ENCODE results near the gene DCDC2.
"Not testable (repeated sequence)": the region's sequence is repeated elsewhere in the genome, so short reads cannot be mapped to it uniquely, and the experiment has no call there.

Gene DCDC2

DNA sequence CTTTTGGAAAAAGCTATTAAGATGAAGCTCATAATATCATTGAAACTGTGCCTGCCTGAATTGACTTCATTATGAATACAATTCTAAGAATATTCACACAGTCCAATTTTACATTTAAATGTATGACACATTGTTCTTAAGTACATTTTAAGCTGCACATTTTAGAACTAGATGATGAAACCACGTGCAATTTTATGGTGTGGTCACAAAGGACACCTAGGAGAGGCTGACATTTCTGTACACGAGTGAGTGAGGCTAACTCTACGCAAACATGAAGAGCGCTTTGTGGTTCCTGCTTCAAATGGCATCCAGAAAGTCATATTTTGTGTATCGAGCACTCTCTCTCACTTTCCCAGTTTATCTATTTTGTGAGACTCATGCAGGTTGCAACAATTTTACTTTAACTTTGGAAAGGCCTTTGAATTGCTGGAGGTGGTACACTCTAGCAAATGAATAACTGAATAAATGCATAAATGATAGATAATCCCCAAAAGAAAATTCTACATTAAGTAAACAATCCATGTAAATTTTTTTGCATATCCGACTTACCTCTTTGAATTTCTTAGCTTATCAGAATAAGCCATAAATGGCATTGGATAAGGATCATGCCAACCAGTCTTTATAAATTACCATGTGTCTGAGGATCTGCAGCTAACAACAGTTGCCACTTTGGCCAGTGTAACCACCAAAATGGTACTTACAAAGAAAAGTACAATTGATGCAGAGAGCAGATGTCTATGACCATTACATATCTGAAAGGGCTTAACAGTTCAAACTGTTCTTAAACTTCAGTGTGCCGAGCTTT lies 134.5 kb downstream of the DCDC2 start:
- DNase-seq (ENCODE audit: low read depth) = no peak

DNA sequence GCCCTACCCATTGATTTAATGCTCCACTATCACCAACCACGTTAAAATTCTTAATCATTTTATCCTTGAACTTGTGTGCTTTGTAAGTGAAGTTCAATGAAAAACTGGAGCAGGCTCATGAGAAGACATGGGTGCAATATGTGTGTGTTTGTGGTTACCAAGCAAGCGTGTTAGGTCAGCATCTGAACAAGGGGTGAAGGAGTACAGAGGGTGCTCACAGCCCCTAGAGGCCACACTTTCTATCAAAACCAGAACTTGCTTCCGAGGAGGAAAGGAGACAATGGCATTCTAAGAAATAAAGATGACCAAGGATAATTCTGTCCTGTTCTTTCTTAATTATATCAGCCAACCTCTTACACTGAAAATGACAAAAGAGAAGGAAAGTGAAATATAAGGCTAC lies 138.2 kb downstream of the DCDC2 start:
- no peak for DNase-seq (ENCODE audit: low read depth)

DNA sequence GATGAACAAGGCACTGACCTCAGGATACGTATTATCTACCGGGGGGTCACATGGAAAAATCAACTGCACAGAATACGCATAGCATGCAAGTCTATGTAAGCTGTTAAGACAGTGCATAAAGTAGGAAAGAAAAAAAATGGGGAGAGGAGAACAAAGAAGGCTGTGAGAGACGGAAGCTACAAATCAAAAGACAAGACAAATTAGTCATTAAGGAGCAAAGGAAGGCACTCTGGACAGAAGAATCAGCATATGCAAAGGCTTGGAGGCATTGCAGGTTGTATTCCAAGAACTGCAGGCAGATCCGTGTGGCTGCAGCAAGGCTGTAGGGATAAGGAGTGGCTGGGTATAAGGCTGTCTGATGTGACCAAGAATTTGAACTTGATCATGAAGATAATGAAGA lies 142.9 kb downstream of the DCDC2 start:
- no peak for DNase-seq (ENCODE audit: low read depth)

DNA sequence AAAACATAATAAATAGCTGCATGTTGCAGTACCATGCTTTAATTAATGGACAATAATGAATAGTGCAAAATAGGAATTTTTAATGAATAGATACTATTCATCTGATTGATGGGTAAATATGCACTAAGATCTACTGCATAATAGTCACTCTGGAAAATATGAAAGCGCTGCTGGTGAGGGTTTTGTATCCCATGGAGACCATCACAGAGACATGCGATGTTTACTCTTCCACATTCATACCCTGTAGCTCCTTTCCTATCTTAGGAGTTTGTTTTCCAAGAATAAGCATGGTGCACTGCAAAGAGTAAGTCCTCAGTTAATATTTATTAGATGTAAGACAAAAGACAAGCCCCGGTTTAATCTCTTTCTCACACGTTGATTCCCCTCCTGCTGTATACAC lies 150.4 kb downstream of the DCDC2 start:
- no peak for DNase-seq (ENCODE audit: low read depth)

DNA sequence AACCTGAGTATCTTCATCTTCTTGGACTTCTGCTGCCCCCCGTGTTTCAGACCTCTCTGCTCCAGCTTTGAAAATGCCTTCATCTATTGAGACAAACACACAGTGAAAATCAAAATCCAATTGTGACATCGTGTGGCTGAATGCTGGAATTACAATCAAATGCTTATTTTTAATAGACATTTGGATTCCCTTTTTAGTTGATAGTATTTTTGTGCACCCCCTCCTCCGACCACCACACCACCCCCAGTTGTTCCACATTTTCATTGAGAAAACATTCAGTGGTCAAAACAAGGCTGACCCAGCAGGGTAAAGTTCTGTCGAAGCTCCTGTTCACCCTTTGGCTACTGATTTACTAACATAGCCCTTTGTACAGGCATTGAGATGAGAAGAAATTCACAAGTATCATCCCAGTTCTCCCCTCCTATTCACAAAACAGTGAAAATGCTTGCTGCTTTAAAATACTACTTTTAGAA lies 152.8 kb downstream of the DCDC2 start:
- no peak for DNase-seq (ENCODE audit: low read depth)

DNA sequence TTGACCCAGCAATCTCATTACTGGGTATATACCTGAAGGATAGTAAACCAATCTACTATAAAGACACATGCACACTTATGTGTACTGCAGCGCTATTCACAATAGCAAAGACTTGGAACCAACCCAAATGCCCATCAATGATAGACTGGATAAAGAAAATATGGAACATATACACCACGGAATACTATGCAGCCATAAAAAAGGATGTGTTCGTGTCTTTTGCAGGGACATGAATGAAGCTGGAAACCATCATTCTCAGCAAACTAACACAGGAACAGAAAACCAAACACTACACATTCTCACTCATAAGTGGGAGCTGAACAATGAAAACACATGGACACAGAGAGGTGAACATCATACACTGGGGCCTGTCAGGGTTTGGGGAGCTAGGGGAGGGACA lies 153.7 kb downstream of the DCDC2 start:
- DNase-seq (ENCODE audit: low read depth) = not testable (repeated sequence)

DNA sequence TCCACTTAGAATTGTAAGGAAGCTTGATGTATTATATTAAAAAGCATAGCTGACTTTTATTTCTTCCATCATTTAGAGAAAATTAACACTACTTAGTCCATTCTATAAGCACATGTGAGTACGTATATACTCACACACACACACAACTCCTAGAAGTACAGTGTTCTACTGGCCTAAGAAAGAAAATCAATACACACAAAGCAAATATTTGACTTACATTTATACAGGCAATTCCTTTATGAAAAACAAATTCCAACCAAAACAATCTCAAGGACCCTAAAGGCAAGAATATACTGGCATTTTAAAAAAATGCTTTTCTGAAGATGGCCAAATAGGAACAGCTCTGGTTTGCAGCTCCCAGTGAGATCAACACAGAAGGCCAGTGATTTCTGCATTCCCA lies 160.0 kb downstream of the DCDC2 start:
- no peak for DNase-seq (ENCODE audit: low read depth)

DNA sequence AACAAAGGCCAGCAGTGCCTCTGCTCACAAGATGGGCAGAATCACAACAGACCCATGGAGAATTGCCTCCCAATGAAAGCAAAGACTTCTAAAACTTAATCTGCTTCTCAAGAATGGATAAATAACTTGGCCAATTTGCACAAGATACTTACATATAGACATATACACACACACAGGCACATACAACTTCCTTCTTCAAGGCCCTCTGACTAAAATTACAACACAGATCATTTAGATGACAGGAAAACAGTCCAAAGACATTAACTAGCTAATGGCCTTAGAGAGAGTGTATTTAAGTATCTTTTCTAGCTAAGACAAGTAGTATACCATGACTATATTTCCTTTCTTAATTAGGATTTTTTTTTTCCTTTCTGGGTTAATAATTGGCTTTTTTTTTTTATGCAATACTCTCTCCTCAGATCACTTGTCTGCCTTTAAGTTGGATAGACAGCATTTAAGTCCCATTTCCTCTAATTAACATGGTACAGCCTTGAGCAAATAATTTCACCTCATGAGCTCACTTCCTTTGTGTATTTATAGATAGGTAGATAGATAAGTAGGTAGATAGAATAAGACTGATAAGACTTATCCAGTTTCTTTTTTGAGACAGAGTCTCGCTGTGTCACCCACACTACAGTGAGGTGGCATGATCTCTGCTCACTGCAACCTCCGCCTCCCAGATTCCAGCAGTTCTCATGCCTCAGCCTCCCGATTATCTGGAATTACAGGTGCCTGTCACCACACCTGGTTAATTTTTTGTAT lies 161.8 kb downstream of the DCDC2 start:
- no peak for DNase-seq (ENCODE audit: low read depth)

DNA sequence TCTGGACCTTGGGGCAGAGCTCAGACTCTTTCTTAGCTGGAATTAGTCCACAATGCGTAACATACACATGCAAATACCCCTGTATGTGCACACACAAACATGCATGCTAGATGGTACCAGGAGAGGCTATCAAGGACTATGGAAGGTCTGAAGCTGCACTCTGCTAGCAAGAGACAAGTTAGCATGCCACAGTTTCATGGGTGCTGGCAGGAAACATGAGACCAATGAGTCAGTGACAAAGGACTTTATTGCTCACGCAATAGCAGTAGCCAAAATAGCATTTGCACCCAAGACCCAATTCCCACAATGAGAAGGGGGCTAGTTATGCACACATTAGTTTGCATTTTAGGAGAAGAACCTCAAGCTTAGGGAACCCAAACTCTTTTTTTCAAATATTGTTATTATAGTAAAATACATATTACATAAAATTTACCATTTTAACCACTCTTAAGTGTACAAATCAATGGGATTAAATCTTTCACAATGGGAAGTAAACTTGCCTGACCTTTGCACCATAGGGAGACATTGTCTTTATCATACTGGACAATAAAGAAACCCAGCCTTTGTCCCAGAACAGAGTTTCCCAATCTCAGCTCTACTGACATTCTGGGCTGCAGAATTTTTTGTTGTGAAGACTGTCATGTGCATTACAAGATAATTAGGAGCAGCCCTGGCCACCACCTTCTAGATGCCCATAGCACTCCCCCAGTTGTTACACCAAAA lies 162.7 kb downstream of the DCDC2 start:
- DNase-seq (ENCODE audit: low read depth) = no peak

DNA sequence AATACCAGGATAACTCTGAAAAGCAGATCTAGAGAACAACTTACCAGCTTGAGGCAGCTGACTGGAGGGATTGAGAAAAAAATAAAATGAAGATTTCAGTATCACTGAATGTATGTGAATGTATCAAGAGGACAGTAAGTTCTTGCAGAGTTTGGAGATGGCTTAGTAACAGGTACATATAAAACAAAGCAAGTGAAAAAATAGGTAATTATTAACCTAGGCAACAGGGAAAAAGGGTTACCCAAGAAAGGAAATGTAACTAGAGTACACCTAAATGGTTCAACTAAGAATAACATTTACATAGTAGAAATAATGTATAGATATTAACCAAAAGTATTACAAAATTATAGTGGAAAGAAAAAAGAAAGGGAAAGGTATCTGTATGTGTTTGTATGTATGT lies 164.5 kb downstream of the DCDC2 start:
- no peak for DNase-seq (ENCODE audit: low read depth)

DNA sequence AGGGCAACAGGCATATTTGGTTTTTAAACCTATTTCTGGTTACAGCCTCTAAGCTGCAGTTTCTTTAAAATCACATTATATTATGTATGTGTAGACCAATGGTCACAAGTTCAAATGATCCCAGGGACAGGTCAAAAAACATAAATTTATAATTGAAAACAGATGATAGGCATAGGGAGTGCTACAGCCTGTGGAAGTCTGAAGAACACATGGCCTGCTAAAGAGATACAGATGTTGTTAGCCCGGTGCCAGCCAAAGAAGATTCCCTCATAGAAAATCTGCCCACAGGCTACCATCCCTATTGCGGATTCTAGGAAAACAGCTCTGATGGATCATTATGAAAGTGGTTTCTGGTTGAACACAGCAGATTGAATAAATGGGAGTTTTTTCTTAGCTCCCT lies 166.5 kb downstream of the DCDC2 start:
- no peak for DNase-seq (ENCODE audit: low read depth)

DNA sequence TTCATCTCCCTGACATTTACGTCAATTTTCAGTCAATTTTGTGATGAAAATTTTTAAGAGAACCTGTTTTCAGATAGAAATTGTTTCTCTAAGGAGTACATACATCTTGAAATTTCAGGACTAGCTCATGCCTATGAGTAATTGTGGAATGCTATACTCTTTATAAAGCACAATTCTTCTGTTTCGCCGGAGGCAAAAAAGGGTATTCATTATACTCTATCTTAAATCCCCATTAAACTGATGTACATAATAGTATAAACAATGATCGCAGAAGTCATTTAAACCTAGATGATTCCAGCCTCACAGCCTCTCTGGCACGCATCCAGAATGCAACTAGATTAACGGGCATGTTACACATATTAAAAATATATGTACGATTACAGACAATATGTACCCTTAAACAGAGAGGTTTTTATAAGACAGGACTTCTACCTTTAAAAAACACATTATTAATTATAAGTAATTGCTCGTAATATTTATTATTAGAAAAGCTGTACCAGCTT lies 169.2 kb downstream of the DCDC2 start:
- no peak for DNase-seq (ENCODE audit: low read depth)

DNA sequence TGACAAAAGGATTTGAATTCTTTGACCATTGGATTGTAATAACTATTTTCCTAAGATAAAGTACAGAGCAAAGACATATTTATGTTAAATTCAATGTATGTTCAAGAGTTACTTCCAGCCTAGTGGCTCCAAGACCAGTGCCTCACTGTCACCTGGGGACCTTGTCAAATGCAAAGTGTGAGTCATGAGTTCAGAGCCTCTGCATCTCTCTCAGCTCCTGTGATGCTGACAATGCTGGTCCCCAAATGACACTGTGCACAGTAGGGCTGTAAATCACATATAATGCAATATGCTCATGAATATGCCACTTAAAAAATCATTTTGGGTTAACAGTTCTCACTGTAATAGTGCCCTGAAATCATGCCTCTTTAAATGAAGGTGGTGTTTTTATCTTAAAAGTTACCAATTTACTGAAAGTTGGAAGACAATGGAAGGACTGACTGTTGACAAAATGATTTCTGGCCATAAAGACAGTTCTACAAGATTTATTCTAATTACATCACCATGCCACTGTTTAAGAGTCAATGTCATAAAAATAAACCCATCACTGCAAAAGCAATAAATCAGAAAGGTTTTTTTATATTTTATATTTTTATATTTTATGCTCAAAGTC lies 169.8 kb downstream of the DCDC2 start:
- DNase-seq (ENCODE audit: low read depth) = no peak

DNA sequence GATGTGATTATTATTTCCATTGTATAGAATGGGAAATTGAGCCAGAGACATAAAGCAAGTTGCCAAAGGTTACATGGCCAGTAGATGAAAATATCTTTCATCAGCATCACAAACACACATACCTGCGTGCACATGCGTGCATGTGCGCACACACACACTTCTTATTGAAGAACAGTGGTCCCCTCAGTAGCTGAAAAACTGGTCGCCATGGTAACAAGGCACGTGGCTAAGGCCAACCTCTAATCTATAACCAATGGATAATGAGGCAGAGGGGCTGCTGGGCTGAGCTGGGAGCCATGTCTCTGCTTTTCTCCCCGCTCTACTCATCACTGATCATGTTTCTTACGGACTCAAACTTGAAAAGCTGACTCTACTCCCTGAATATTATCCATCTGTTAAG lies 171.5 kb downstream of the DCDC2 start:
- no peak for DNase-seq (ENCODE audit: low read depth)

DNA sequence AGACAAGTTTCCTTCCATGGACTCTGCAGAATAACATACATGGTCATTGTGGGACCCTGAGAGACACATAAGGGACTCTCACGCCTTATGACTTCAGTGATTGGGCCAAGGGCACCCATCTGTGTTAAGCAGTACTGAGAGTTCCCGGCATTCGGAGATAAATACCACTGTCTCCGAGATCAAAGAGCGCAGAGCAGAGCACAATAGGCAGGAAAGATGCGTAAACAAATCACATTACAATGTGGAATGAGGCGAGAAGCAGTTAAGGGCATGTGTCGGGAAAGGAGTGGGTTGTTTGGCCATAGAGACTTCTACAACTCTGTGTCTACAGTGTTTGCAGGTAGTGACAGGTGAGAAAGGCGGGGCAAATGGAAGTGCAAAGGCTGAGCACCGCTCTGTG lies 174.3 kb downstream of the DCDC2 start:
- DNase-seq (ENCODE audit: low read depth) = no peak

DNA sequence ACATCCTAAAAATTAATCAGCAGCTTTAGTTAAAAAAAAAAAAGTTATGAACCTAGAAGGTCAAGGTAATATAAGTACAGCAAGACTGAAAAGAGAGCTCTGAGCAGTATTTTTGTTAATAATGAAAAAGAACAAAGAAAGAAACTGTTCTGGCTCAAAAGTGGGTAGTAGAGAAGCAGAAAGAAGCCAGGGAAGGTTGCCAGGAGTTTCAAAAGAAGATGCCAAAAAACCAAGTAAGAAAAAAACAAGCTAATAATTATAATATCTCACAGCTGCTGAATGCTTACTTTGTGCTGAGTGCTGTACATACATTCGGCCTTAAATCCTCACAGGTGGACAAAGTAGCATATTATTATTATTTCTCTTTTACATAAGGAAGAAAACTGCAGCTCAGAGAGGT lies 200.0 kb downstream of the DCDC2 start:
- DNase-seq (ENCODE audit: low read depth) = no peak

DNA sequence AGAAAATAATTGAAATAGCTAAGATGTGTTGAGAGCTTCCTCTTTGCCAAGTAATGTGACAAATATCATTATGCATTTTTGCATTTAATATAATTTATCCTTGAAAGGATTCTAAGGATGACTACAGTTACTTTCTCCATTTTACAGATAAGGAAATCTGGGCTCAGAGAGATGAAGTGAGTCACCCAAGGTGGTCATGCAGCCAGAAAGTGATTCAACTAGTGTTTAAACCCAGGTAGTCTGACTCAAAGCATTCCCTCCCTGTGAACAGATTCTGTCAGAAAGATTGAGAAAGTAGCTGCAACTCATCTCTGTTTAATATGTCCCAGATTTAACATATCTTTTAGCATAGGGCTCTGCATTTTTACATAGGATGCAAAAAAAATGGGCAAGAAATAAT lies 203.7 kb downstream of the DCDC2 start:
- no peak for DNase-seq (ENCODE audit: low read depth)

DNA sequence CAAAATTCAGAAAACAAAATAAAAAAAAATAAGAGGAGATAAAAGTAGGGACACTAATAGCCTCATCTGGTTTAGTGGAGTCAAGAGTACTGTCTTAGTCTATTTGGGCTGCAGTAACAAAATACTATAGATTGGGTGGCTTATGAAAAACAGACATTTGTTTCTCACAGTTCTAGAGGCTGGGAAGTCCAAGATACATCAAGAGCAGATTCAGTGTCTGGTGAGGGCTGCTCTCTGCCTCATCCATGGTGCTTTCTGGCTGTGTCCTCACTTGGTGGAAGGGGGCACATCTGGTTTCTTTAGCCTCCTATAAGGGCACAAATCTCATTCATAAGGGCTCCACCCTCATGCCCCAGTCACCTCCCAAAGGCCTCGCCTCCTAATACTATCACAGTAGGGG lies 205.8 kb downstream of the DCDC2 start:
- DNase-seq (ENCODE audit: low read depth) = no peak

DNA sequence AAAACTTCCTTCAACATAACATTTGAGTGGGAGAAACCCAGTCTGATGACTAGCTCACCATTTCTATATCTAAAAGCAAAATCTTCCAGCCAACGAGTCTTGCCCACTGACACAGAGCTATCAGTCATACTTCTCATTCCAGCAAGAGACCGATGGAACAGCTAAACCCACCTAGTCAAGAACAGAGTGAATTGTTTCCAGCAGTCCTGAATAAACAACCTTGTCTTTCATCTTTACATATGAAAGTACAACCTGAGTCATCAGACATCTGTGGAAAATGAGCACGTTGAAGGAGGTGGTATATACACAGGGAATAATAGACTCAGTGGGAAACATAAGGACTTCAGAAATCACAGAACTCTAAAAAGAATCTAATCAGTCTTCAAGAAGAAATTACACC lies 208.0 kb downstream of the DCDC2 start:
- DNase-seq (ENCODE audit: low read depth) = no peak

DNA sequence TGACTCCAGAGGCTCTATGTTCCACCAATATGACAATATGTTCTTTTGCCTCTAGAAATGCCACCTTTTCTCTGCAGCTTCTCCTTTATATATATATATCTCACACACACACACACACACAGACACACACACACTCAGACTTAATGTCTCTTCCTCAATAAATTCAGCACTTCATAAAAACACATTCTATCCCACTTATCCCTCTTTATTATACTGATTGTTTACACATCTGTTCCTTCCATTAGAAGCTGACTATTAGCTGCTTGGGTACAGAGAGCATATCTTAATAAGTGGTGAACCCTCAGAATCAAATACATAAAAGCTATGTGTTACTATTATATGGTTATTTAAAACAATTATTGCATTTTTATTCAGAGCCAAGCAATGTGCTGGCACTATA lies 208.6 kb downstream of the DCDC2 start:
- DNase-seq (ENCODE audit: low read depth) = no peak

DNA sequence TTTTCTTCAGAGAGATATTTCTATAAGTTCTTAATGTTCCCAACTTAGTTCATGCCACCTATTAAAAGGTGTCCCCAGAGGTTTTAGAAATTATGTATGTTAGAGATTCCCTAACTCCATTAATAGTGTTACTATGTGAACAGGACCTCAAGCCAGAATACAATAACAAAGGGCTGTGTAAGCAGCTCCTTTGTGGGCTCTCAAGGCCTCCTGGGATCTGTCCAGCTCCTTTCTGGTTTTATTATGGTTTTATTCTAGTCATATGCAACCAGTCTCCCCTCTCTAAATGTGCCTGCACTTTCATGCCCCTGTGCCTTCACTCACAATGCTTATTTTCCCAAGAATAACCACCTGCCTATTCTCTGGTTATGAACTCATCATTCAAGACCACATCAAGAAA lies 209.2 kb downstream of the DCDC2 start:
- no peak for DNase-seq (ENCODE audit: low read depth)

DNA sequence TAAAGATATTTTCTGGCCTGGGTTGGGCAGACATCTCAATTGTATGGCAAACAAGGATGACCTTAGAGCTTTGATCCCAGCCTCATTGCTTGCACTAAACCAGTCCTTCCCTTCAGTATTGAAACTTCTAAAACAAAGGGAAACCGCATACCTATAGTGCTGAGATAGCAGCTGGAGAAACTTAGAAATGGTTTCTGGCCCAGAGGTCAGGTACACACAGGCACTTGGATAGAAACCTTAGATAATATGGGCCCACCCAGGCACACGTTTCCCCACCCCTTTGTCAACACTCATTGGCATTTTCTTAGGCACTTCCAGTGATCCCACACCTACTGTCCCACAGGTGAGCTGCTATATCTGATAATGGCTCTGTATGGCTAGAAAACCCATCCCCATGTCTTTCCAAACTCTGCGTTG lies 209.7 kb downstream of the DCDC2 start:
- DNase-seq (ENCODE audit: low read depth) = no peak
